K562 (cell line): Measurements from ENCODE around the gene PMF1. TPM values are rescaled to one million over a fixed set of nuclear protein-coding genes. Genes with fewer than 3 reads are reported as not detected.

ENCODE experiments used
- CHD2 ChIP-seq: IDR thresholded peaks from 2 replicates; pipeline ENCODE4 v1.6.1; 2011; ENCODE audit warnings: low read depth, low read length
- CREB1 ChIP-seq, 2 experiments: sonication (generic) in 1 of 2; formaldehyde crosslinking in 1 of 2; IDR thresholded peaks; 2 replicates each; pipeline versions ENCODE4 v1.6.1 to v1.8.0; 2012 to 2022; ENCODE audit warnings: inconsistent platforms in 1 of 2, mild to moderate bottlenecking in 1 of 2, missing genetic modification reagents in 1 of 2, moderate library complexity in 1 of 2
- ELK3 ChIP-seq: fragments of 450-650 bp; formaldehyde crosslinking; IDR thresholded peaks from 2 replicates; pipeline ENCODE4 v1.4.0; 2020; ENCODE audit warnings: mild to moderate bottlenecking
- FOXA3 ChIP-seq, 2 experiments: fragments of 450-650 bp in 1 of 2; sonication (generic) in 1 of 2; formaldehyde crosslinking; IDR thresholded peaks in 1 of 2; conservative IDR thresholded peaks in 1 of 2; 2 replicates each; pipeline versions ENCODE4 v1.4.0 to v1.8.0; 2020 to 2022; ENCODE audit warnings: mild to moderate bottlenecking in 2 of 2, missing genetic modification reagents in 1 of 2
- HDAC2 ChIP-seq: fragments of 450-650 bp; IDR thresholded peaks from 2 replicates; pipeline ENCODE4 v1.6.1; 2016; ENCODE audit warnings: mild to moderate bottlenecking
- NFE2 ChIP-seq: IDR thresholded peaks from 2 replicates; pipeline ENCODE4 v1.6.1; 2014; ENCODE audit warnings: antibody characterized with exemption, low read depth
- SFPQ ChIP-seq: fragments of 200-400 bp; formaldehyde crosslinking; IDR thresholded peaks from 2 replicates; pipeline ENCODE4 v1.6.1; 2017; ENCODE audit warnings: mild to moderate bottlenecking, low read depth, low read length, moderate library complexity
- TCF3 ChIP-seq: sonication (generic); formaldehyde crosslinking; IDR thresholded peaks from 2 replicates; pipeline ENCODE4 v1.4.0; 2020; ENCODE audit warnings: mild to moderate bottlenecking, missing genetic modification reagents
- TEAD4 ChIP-seq, 2 experiments: sonication (generic) in 1 of 2; formaldehyde crosslinking in 1 of 2; IDR thresholded peaks; 2 replicates each; pipeline versions ENCODE4 v1.6.1 to v1.8.0; 2012 to 2022; ENCODE audit warnings: borderline replicate concordance in 1 of 2, inconsistent platforms in 1 of 2, low read length in 1 of 2, mild to moderate bottlenecking in 1 of 2, missing genetic modification reagents in 1 of 2
- WHSC1 ChIP-seq: IDR thresholded peaks from one replicate; pipeline ENCODE4 v1.6.1; 2012; ENCODE audit warnings: low read length, control low read depth, inconsistent platforms
- ZNF41 ChIP-seq: fragments of 250-450 bp; sonication (Bioruptor Pico); conservative IDR thresholded peaks from 2 replicates; pipeline ENCODE4 v1.4.0; 2020; ENCODE audit warnings: mild to moderate bottlenecking
- ZNF586 ChIP-seq: fragments of 450-650 bp; formaldehyde crosslinking; conservative IDR thresholded peaks from 2 replicates; pipeline ENCODE4 v1.4.0; 2020; ENCODE audit warnings: mild to moderate bottlenecking, moderate library complexity
- ZNF695 ChIP-seq: fragments of 450-650 bp; formaldehyde crosslinking; IDR thresholded peaks from 2 replicates; pipeline ENCODE4 v1.4.0; 2020; ENCODE audit warnings: mild to moderate bottlenecking, moderate library complexity
- ZNF764 ChIP-seq: fragments of 250-450 bp; sonication (Bioruptor Pico); IDR thresholded peaks from 2 replicates; pipeline ENCODE4 v1.4.0; 2020; ENCODE audit warnings: low read depth, mild to moderate bottlenecking, moderate library complexity
- polyA plus RNA-seq, 8 experiments: library from polyadenylated mRNA; depleted of rRNA in 4 of 8; stranded (reverse) in 5 of 8; unstranded in 3 of 8; fragments of >200 nt; fragmentation: Nextera tagmentation in 2 of 8; fragmentation: Illumina TruSeq in 1 of 8; extraction: Ambion mirVana in 2 of 8; extraction: Trizol in 1 of 8; gene quantifications; 2 replicates each; pipeline versions ENCODE4 v1.2.1 to v1.2.3, GENCODE V29; 2011 to 2014; ENCODE audit warnings: inconsistent platforms in 1 of 8, missing spikeins in 1 of 8
- total RNA-seq, 7 experiments: library from RNA; depleted of rRNA in 6 of 7; stranded (reverse); fragments of >200 nt in 6 of 7; fragmentation: Illumina TruSeq in 2 of 7; extraction: Trizol in 2 of 7; gene quantifications; 2 replicates each; pipeline versions ENCODE4 v1.2.1 to v1.2.3, GENCODE V29; 2011 to 2021; ENCODE audit warnings: low replicate concordance in 1 of 7
- TF ChIP-seq, protein P1 (sequence below), 2 experiments: fragments of 450-650 bp; IDR thresholded peaks; 2 replicates each; pipeline ENCODE4 v1.6.1; 2018; ENCODE audit warnings: mild to moderate bottlenecking in 2 of 2, low read depth in 1 of 2; ENCODE audit not compliant: partially characterized antibody in 2 of 2
- TF ChIP-seq, protein P2 (sequence below), 2 experiments: fragments of 200-800 bp in 1 of 2; sonication (Bioruptor generic) in 1 of 2; sonication (generic) in 1 of 2; formaldehyde crosslinking in 1 of 2; IDR thresholded peaks in 1 of 2; conservative IDR thresholded peaks in 1 of 2; 2 replicates each; pipeline versions ENCODE4 v1.5.0 to v1.6.1; 2016 to 2020; ENCODE audit warnings: missing compliant biosample characterization in 1 of 2, missing genetic modification characterization in 1 of 2, missing genetic modification reagents in 1 of 2

Gene PMF1
- total and polyA plus RNA-seq, 9 of the 15 experiments (the other 6 are each of a cell fraction or from before 2014, with no cell fraction given), result 9.4 to 92.9 (median 71.0) TPM

DNA sequence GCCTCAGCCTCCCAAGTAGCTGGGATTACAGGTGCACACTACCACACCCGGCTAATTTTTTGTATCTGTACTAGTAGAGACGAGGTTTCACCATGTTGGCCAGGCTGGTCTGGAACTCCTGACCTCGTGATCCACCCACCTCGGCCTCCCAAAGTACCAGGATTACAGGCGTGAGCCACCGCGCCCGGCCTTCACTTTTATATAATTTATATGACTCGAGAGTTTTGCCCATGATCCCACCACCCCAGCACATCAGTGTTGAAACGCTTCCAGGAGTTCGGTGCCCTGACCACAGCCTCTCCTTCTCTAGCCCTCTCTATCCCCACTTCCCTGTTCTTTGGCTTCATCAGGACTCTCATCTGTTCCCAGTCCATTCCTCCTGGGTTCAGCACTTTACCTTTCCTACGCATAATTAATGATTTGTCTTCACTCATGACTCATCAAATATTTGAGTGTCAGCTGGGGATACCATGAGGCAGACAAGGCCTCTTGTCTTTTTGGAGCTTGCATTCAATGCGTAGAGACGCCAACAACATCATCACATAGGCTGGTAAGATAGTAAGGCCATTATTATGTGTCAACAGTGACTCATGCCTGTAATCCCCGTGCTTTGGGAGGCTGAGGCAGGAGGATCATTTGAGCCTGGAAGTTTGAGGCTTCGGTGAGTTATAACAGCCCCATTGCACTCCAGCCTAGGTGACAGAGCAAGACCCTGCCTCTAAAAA, 1.4 kb downstream of the PMF1 start (continued):
- TF ChIP-seq TEAD4 (IDR thresholded peaks at IDR 0.05; ENCODE audit: low read length) (no peak), TEAD4 (CRISPR knock-in tag; IDR thresholded peaks at IDR 0.05; ENCODE audit: borderline replicate concordance) (no peak), SFPQ (no peak), CREB1 (IDR thresholded peaks at IDR 0.05) (no peak), CREB1 (CRISPR knock-in tag; IDR thresholded peaks at IDR 0.05) (no peak), HDAC2 (no peak), WHSC1 (no peak), ZNF695 (CRISPR knock-in tag) (no peak), ZNF41 (CRISPR knock-in tag) (no peak), ZNF586 (CRISPR knock-in tag) (no peak), NFE2 (peak; percentile 84), TCF3 (CRISPR knock-in tag) (no peak), ELK3 (CRISPR knock-in tag) (no peak), CHD2 (no peak), ZNF764 (no peak), FOXA3 (CRISPR knock-in tag; conservative IDR thresholded peaks at IDR 0.05 in 1 of 2, IDR thresholded peaks at IDR 0.05 in 1 of 2) (peak in 1 of 2 experiments; percentile 83; a peak in 2 of 4 replicates)
- TF ChIP-seq, protein P1, sequence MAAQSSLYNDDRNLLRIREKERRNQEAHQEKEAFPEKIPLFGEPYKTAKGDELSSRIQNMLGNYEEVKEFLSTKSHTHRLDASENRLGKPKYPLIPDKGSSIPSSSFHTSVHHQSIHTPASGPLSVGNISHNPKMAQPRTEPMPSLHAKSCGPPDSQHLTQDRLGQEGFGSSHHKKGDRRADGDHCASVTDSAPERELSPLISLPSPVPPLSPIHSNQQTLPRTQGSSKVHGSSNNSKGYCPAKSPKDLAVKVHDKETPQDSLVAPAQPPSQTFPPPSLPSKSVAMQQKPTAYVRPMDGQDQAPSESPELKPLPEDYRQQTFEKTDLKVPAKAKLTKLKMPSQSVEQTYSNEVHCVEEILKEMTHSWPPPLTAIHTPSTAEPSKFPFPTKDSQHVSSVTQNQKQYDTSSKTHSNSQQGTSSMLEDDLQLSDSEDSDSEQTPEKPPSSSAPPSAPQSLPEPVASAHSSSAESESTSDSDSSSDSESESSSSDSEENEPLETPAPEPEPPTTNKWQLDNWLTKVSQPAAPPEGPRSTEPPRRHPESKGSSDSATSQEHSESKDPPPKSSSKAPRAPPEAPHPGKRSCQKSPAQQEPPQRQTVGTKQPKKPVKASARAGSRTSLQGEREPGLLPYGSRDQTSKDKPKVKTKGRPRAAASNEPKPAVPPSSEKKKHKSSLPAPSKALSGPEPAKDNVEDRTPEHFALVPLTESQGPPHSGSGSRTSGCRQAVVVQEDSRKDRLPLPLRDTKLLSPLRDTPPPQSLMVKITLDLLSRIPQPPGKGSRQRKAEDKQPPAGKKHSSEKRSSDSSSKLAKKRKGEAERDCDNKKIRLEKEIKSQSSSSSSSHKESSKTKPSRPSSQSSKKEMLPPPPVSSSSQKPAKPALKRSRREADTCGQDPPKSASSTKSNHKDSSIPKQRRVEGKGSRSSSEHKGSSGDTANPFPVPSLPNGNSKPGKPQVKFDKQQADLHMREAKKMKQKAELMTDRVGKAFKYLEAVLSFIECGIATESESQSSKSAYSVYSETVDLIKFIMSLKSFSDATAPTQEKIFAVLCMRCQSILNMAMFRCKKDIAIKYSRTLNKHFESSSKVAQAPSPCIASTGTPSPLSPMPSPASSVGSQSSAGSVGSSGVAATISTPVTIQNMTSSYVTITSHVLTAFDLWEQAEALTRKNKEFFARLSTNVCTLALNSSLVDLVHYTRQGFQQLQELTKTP (IDR thresholded peaks at IDR 0.05; ENCODE audit: low read depth in 1 of 2, partially characterized antibody in 2 of 2), result no peak
- TF ChIP-seq, protein P2, sequence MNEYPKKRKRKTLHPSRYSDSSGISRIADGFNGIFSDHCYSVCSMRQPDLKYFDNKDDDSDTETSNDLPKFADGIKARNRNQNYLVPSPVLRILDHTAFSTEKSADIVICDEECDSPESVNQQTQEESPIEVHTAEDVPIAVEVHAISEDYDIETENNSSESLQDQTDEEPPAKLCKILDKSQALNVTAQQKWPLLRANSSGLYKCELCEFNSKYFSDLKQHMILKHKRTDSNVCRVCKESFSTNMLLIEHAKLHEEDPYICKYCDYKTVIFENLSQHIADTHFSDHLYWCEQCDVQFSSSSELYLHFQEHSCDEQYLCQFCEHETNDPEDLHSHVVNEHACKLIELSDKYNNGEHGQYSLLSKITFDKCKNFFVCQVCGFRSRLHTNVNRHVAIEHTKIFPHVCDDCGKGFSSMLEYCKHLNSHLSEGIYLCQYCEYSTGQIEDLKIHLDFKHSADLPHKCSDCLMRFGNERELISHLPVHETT (CRISPR knock-in tag; conservative IDR thresholded peaks at IDR 0.05 in 1 of 2, IDR thresholded peaks at IDR 0.05 in 1 of 2), result no peak
